SJSA1 (cell line): ENCODE data around the gene ANGPTL2. TPM values are rescaled to one million over a fixed set of nuclear protein-coding genes. Genes with fewer than 3 reads are reported as not detected.

Experiments
- DNase-seq, 2 experiments: peaks; one replicate each; pipeline ENCODE4 v3.0.0-alpha.2; 2015 to 2020; ENCODE audit warnings: low spot score in 2 of 2, low read depth in 1 of 2
- H3K27ac ChIP-seq: fragments of 250-450 bp; sonication (Bioruptor Pico); 2 replicates; pipeline ENCODE4 v1.5.1; 2020; ENCODE audit warnings: mild to moderate bottlenecking, moderate library complexity
- H3K27me3 ChIP-seq: fragments of 250-450 bp; sonication (Bioruptor Pico); replicated peaks from 2 replicates; pipeline ENCODE4 v1.5.1; 2020; ENCODE audit warnings: mild to moderate bottlenecking, moderate library complexity
- H3K36me3 ChIP-seq: fragments of 250-450 bp; sonication (Bioruptor Pico); 2 replicates; pipeline ENCODE4 v1.5.1; 2020; ENCODE audit warnings: mild to moderate bottlenecking
- H3K4me1 ChIP-seq: fragments of 250-450 bp; sonication (Bioruptor Pico); replicated peaks from 2 replicates; pipeline ENCODE4 v1.6.1; 2021; ENCODE audit warnings: mild to moderate bottlenecking
- H3K4me3 ChIP-seq: fragments of 250-450 bp; sonication (Bioruptor Pico); 2 replicates; pipeline ENCODE4 v1.5.1; 2020; ENCODE audit warnings: mild to moderate bottlenecking
- H3K9me3 ChIP-seq: fragments of 250-450 bp; sonication (Bioruptor Pico); replicated peaks from 2 replicates; pipeline ENCODE4 v1.5.1; 2020; ENCODE audit warnings: mild to moderate bottlenecking
- total RNA-seq: library from RNA; depleted of rRNA; stranded (reverse); fragments of >200 nt; shearing (Covaris generic); gene quantifications from 2 replicates; pipeline ENCODE4 v1.2.3, GENCODE V29; 2014

ANGPTL2 gene
- total RNA-seq, 1 experiment from 2014 or later = 3.8 TPM

DNA sequence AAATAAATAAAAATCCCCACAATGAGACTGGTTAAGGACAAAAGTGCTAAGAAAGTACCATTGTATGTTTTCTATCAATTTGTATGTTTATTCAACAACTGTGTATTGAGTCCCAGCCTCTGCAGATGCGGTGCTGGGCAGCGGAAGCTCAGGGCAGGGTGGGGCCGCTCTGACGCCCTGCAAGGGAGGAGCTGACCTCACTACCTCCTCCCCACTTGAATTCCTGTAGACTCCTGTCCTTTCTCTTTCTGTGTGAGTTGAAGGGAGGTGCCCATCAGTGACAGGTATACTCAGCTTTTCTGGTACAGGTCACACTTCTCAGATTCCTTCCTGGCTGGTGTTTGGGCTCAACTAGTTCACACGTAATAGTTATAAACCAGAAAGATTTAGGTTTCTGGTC, 27.0 kb downstream of the ANGPTL2 start:
- Histone ChIP-seq H3K9me3 (no peaks in the 10 kb centered on the region), H3K27me3 (no peaks in the 10 kb centered on the region), H3K4me1 (0 out of 2 replicates have a peak, but pooled peaks cover 2% of the 10 kb centered on the region), H3K36me3 (no peaks in the 10 kb centered on the region), H3K4me3 (no peak overlapping the region), H3K27ac (no peak overlapping the region)
- DNase-seq = no peak

DNA sequence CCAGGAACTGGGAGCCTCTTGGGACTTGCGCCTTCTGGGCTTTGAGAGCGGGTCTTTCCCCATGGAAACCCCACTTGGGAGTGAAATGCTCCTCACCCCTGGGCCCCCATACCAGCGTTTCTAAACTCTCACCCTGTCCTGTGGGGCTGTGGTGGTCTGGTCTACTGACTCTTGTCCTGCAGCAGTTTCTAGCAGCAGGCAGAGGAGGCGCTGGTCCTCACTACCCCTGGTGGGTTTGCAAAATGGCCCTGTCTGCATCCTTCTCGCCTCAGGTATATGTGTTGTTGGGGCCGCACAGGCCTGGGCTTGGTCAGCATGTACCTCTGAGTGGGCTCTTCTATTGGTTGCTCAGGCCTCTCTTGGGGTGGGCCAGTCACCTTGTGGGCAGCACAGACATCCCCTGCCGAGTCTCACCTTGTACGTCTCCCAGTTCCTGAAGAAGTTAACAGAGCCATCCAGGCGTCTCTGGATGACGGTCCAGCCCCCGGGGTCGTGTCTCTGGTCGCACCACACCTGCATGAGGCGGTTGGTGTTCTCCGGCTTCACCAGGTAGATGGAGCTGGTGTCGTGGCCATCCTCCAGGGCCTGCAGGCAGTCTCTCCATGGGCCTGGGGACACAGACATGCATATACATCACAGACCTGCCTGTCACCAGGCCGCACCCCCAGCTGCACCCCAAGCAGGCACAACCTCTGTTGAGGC, 29.0 kb downstream of the ANGPTL2 start:
- Histone ChIP-seq H3K4me1 (0 out of 2 replicates have a peak, but pooled peaks cover 2% of the 10 kb centered on the region), H3K9me3 (no peaks in the 10 kb centered on the region), H3K4me3 (no peak overlapping the region), H3K27ac (no peak overlapping the region), H3K36me3 (no peaks in the 10 kb centered on the region), H3K27me3 (no peaks in the 10 kb centered on the region)
- DNase-seq = no peak

DNA sequence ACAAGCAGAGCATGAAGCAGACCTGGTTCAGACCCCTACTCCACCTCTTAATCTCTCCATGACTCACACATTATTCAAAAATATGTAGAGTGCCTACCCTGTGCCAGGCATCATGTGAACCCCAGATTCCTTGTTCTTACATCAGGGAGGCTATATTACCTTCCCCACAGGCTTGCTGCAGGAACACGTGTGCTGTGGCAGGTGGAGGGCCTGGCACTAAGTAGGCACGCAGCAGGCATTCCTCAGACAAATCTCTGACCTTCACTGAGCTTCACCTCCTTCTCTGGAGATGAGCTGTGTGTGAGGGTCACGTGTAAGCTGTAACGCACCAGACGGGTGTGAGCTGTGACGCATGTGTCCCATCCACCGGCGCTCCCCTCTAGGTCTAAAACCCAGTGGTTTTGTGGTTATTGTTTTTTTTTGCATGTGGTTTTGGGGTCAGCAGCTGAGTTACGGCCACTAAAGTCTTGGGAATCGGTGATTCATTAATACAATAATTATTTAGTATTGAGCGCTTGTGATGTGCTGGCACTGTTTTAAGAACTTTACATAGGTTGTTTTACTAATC, 30.3 kb downstream of the ANGPTL2 start:
- H3K4me3 ChIP-seq = no peak overlapping the region
- H3K4me1 ChIP-seq = 0 out of 2 replicates have a peak, but pooled peaks cover 2% of the 10 kb centered on the region
- no peaks in the 10 kb centered on the region for H3K36me3 ChIP-seq
- no peak for DNase-seq
- no peak overlapping the region for H3K27ac ChIP-seq
- no peaks in the 10 kb centered on the region for H3K27me3 ChIP-seq
- H3K9me3 ChIP-seq = no peaks in the 10 kb centered on the region

DNA sequence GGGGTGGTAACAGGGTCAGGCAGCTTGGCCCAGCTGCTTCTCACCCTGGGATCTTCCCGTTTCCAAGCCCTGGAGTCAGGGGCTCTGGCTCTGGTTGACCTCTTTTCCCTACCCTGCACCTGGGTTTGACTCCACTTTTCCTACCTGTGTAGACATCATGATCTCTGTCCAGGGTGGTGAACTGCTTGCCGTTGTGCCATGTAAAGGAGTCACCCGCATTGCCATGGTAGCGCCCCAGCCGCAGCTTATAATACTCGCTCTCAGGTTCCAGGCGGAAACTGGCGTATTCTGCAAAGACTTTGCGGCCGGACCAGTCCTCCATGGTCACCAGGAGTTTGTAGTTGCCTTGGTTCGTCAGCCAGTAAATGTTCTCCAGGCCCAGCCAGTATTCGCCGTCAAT, 30.9 kb downstream of the ANGPTL2 start:
- 0 out of 2 replicates have a peak, but pooled peaks cover 2% of the 10 kb centered on the region for H3K4me1 ChIP-seq
- no peaks in the 10 kb centered on the region for H3K36me3 ChIP-seq
- H3K27me3 ChIP-seq = no peaks in the 10 kb centered on the region
- no peak overlapping the region for H3K4me3 ChIP-seq
- H3K9me3 ChIP-seq = no peaks in the 10 kb centered on the region
- no peak for DNase-seq
- H3K27ac ChIP-seq = no peak overlapping the region

DNA sequence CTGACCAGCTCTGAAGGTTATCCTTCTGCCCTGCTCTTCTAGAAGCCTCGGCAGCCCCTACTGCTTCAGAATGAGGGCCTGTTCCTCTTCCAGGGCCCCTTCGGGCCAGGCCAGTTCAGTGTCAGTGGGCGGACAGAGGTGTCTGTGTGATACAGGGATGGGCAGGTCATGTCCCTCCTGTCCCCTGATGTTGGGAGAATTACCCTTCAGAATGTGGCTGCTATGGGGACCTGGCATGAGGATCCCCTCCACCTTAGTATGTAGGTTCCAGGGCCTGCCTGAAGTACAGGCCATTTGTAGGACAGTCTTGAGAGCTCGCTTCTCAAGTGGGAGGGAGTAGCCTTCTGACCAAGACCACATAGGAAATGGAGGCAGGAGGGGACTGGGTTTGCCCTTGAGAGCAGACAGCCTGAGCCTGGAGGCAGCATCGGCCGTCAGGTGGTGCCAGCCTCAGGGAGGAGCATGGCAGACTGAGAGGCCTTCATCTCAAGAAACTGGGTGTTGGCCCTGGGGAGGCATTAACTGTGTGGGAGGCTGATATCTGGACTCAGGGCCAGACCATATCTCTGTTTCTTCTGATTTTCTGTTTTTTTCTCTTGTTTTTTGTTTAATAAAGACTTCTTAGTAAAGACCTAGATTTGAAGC, 32.0 kb downstream of the ANGPTL2 start:
- Histone ChIP-seq H3K27ac (no peak overlapping the region), H3K4me1 (0 out of 2 replicates have a peak, but pooled peaks cover under 1% of the 10 kb centered on the region), H3K27me3 (no peaks in the 10 kb centered on the region), H3K4me3 (no peak overlapping the region), H3K36me3 (no peaks in the 10 kb centered on the region), H3K9me3 (no peaks in the 10 kb centered on the region)
- DNase-seq = no peak

DNA sequence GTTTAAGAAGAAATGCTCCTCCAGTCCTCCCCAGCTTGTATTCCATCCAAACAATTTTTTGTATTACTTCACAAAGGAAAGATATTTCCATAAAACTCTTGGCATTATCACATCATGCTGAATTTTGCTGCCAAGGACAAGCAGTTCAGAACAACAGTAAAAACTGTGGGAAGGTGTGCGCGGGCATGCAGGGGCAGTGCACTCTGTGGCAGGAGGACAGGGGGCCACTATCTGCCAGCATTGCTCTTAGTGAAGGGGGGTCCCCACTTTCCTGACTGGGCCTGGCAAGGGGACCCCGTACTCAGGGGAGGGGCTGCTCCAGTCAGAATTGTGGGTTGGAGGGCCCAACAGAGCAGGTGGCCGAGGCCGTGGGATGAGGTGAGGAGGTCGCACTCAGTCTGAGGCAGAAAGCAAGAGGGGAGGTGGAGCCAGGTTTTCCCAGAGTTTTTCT, 32.8 kb downstream of the ANGPTL2 start:
- H3K4me3 ChIP-seq = no peak overlapping the region

DNA sequence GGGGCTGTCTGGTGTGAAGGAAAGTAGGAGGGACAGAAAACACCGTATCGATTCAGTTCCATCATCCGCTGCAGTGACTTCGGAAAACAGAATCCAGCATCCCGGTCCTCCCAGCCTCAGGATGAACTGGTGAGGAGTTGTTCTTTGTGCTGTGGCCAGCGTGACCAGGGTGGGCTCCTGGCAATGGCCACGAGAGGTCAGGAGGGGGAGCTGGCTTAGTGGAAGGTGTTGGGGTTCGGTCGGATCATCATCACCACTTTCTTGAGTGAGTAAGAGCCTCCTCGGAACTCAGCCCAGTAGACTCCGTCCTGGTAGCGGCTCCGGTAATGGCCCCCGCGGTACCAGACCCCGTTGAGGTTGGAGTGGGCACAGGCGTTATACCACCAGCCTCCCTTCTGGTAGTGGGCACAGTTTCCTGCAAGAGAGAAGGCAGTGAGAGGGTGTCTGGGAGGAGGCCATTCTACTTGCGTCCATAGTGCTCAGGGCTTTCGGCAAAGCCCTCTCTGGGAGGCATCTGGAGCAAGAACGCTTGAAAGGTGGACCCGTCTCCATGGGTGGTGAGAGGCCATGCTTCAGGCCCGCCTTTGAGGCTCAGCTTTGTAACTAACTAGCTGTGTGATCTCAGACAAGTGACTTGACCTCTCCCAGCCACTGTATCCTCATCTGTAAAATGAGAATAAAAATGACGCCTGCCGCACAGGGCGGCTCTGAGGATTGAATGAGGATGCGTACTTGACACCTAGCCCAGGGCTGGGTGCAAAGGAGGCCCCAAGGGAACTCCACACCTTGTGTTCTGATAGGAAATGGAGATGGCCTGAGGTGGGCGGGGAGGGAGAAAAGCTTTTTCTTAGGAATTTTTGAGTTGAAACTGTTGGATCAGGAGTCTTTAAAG, 33.5 kb downstream of the ANGPTL2 start:
- Histone ChIP-seq H3K9me3 (no peaks in the 10 kb centered on the region), H3K27ac (no peak overlapping the region), H3K4me3 (no peak overlapping the region), H3K36me3 (no peaks in the 10 kb centered on the region), H3K27me3 (no peaks in the 10 kb centered on the region), H3K4me1 (no peaks in the 10 kb centered on the region)
- no peak for DNase-seq

More for the DNA sequence above, 32.8 kb downstream of the ANGPTL2 start:
- H3K4me1 ChIP-seq = no peaks in the 10 kb centered on the region
- no peak for DNase-seq
- H3K9me3 ChIP-seq = no peaks in the 10 kb centered on the region
- H3K36me3 ChIP-seq = no peaks in the 10 kb centered on the region
- no peaks in the 10 kb centered on the region for H3K27me3 ChIP-seq
- H3K27ac ChIP-seq = no peak overlapping the region

DNA sequence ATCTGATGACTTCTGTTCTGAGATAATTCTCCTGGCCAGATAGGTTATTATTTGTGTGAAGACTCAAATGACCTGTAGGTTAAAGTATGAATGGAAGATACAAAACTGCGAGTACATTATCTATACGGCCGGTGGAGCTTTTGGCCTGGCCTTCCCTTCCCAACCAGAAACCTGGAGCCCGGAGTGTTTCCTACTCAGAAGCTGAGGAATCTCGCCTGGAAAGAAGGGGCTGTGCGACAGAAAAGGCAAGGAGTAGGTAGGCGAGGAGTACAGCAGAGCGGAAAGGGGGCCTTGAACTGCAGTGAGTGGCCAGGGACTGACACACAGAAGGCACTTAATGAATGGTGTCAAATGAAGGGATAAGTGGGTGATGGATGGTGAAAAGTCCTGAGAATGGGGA, 34.6 kb downstream of the ANGPTL2 start:
- no peaks in the 10 kb centered on the region for H3K36me3 ChIP-seq
- DNase-seq = no peak
- H3K27me3 ChIP-seq = no peaks in the 10 kb centered on the region
- no peaks in the 10 kb centered on the region for H3K4me1 ChIP-seq
- no peaks in the 10 kb centered on the region for H3K9me3 ChIP-seq
- H3K4me3 ChIP-seq = no peak overlapping the region
- H3K27ac ChIP-seq = no peak overlapping the region

DNA sequence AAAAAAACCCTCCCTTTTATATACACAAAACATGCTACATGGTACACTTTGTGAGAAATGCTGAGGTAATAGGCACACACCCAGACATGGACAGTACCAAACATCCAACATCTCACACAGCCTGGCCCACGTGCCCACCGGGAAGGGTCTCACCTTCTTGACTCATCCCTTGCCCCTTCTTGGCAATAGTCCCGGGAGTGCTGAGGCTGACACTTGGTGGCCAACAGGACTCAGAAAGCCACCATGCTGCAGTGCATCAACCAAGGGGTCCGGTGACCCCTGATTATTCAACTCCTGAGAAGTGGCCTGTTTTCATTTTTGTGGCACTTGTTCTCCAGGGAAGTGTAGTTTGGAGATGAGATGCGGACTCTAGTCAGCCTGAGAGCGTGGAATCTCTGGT, 35.0 kb downstream of the ANGPTL2 start:
- no peaks in the 10 kb centered on the region for H3K27me3 ChIP-seq
- no peaks in the 10 kb centered on the region for H3K9me3 ChIP-seq
- H3K36me3 ChIP-seq = no peaks in the 10 kb centered on the region
- H3K27ac ChIP-seq = no peak overlapping the region
- no peak overlapping the region for H3K4me3 ChIP-seq
- DNase-seq = no peak
- no peaks in the 10 kb centered on the region for H3K4me1 ChIP-seq

DNA sequence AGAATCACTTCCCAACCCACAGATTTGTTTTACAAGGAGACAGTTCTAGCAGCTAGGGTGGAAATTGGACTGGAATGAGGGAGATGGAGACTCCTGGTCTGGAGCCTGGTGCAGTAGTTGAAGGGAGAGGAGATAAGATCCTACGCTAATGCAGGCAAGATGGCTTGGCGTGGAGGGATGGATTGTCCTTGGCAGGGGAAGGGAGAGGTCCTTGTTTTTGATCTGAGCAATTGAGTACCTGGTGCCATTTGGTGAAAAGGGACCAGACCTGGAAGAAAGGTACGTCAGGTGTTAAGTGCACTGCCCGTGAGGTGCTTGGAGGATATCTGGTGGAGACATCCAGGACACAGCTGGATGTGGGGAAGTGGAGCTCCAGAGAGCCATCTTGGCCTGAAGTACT, 35.7 kb downstream of the ANGPTL2 start:
- Histone ChIP-seq H3K36me3 (no peaks in the 10 kb centered on the region), H3K9me3 (no peaks in the 10 kb centered on the region), H3K27ac (no peak overlapping the region)

DNA sequence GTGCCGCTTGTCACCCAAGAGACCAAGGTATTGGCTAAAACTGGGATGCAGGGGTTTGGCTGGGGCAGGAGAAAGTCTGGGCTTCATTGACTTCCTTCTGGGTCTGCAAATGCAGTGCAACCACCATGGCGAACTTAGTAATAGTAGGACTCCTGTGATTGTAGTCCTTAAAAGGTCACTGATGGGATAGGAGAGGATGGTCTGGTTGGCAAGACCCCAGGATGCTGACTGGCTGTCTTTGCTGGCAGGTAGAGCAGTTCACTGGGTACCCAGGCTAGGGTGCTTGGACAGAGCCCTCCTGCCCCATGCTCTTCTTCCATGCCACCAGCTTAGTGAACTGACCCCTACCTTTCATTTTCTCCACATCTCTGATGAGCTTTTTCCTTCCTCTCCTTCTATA, 37.2 kb downstream of the ANGPTL2 start:
- Histone ChIP-seq H3K9me3 (no peaks in the 10 kb centered on the region), H3K36me3 (no peaks in the 10 kb centered on the region), H3K4me1 (no peaks in the 10 kb centered on the region), H3K27ac (no peak overlapping the region), H3K27me3 (no peaks in the 10 kb centered on the region), H3K4me3 (no peak overlapping the region)
- DNase-seq = no peak

More for the DNA sequence above, 35.7 kb downstream of the ANGPTL2 start:
- DNase-seq = no peak
- Histone ChIP-seq H3K4me1 (no peaks in the 10 kb centered on the region), H3K27me3 (no peaks in the 10 kb centered on the region), H3K4me3 (no peak overlapping the region)

DNA sequence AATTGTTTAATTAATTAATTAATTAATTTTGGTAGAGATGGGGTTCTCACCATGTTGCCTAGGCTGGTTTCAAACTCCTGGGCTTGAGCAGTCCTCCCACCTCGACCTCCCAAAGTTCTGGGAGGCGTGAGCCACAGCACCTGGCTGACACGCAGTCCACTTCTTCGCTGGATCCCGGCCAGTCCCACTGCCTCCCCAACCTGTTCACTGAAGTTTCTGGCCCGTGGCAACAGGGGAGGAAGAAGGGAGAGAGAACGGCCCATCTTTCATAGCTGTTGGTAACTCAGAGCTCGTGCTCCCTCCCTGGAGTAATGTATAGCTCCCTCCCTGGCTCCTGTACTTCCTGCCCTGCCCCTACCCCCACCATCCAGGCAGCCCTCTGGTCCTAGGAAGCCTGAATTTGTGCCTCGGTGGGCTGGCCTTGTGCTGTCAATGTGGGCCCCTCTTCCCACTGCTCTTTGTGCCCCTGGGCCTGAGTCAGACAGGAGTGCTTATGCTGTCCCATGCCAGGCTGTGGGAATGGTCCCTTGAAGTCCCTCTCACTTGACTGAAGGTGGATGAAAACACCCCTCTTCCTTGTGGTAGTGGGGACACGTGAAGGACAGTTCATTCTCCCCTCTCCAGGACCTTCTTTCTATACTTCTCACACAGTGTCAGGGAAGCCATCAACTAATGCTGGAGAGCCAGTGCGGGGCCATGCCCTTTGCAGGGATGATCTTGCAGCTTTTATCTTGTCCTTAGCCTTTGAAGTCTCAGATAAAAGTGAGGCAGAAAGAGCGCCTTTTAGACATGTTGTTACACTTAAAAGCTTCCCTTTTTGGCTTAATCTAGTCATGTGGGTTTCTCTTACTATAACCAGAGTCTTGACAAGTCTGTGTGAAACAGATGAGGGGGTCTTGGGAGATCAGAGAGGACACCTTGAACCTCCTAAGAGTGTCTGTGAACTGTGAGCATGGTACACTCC, 38.1 kb downstream of the ANGPTL2 start:
- Histone ChIP-seq H3K36me3 (no peaks in the 10 kb centered on the region), H3K4me1 (no peaks in the 10 kb centered on the region), H3K27me3 (no peaks in the 10 kb centered on the region), H3K4me3 (no peak overlapping the region), H3K9me3 (no peaks in the 10 kb centered on the region), H3K27ac (no peak overlapping the region)
- DNase-seq = no peak
